Fibroblast of lung (primary cell): ENCODE measurements around the gene YKT6.

ENCODE experiments used
- EZH2 ChIP-seq: IDR thresholded peaks from 2 replicates; pipeline ENCODE4 v1.5.1; 2012; ENCODE audit warnings: low read length, control low read depth, mild to moderate bottlenecking; ENCODE audit errors: missing control alignments
- TF ChIP-seq, protein P1 (sequence below), 2 donors: IDR thresholded peaks in 1 of 2; conservative IDR thresholded peaks in 1 of 2; 1 replicate in 1 of 2; 2 replicates in 1 of 2; pipeline ENCODE4 v1.5.1; 2011 to 2012; ENCODE audit warnings: low read length in 2 of 2, control low read depth in 1 of 2, inconsistent platforms in 1 of 2, low read depth in 1 of 2, mild to moderate bottlenecking in 1 of 2

DNA sequence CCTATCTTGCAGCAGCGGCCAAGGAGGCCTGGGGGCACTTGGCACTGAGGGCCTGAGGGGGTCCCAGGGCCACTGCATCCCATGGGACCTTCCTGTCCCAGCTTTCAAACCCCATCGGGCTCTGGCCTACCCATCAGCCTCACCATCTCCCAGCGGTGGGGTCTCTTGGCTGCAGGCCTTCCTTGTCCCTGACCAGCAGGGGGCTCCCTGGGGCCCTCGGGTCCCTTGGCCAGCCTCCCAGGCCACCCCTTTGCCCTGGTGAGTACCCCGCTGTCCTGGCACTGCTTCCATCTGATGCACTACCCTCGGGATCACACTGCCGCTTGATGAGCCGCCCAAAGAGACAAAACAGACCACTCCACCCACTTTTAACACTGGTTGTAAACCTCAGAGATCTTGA is 43.5 kb downstream of the YKT6 start:
- TF ChIP-seq, protein P1, sequence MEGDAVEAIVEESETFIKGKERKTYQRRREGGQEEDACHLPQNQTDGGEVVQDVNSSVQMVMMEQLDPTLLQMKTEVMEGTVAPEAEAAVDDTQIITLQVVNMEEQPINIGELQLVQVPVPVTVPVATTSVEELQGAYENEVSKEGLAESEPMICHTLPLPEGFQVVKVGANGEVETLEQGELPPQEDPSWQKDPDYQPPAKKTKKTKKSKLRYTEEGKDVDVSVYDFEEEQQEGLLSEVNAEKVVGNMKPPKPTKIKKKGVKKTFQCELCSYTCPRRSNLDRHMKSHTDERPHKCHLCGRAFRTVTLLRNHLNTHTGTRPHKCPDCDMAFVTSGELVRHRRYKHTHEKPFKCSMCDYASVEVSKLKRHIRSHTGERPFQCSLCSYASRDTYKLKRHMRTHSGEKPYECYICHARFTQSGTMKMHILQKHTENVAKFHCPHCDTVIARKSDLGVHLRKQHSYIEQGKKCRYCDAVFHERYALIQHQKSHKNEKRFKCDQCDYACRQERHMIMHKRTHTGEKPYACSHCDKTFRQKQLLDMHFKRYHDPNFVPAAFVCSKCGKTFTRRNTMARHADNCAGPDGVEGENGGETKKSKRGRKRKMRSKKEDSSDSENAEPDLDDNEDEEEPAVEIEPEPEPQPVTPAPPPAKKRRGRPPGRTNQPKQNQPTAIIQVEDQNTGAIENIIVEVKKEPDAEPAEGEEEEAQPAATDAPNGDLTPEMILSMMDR (conservative IDR thresholded peaks at IDR 0.05 in 1 of 2, IDR thresholded peaks at IDR 0.05 in 1 of 2; ENCODE audit: low read depth in 1 of 2, low read length in 2 of 2) = peak; percentile 33 to 54
- TF ChIP-seq EZH2 = no peak
